Large intestine (tissue), 3 donors: ENCODE results near the gene TBC1D12. TPM values are rescaled to one million over a fixed set of nuclear protein-coding genes. Genes with fewer than 3 reads are reported as not detected.
"Not testable (repeated sequence)": the region's sequence is repeated elsewhere in the genome, so short reads cannot be mapped to it uniquely, and the experiment has no call there.

Experiments used
- DNase-seq, 2 donors: peaks; one replicate each; pipeline versions ENCODE4 v3.0.0 to v3.0.0-alpha.2; 2013
- H3K27ac ChIP-seq: one replicate; pipeline ENCODE4 v1.5.1; 2013; ENCODE audit warnings: low read length
- H3K27me3 ChIP-seq: 2 replicates; pipeline ENCODE4 v1.6.1; 2013; ENCODE audit warnings: low read length; ENCODE audit not compliant: control insufficient read depth, insufficient read depth
- H3K36me3 ChIP-seq: 2 replicates; pipeline ENCODE4 v1.6.1; 2013; ENCODE audit warnings: low read length; ENCODE audit not compliant: control insufficient read depth, insufficient read depth
- H3K4me1 ChIP-seq: one replicate; pipeline ENCODE4 v1.6.1; 2013; ENCODE audit warnings: low read length; ENCODE audit not compliant: control insufficient read depth, insufficient read depth
- H3K4me3 ChIP-seq: one replicate; pipeline ENCODE4 v1.5.1; 2013; ENCODE audit warnings: low read length
- H3K9me3 ChIP-seq: one replicate; pipeline ENCODE4 v1.6.1; 2013; ENCODE audit warnings: mild to moderate bottlenecking, low read depth, low read length, moderate library complexity; ENCODE audit not compliant: control insufficient read depth
- WGBS: methylation state at CpG from one replicate; pipeline ENCODE4 v1.1.5; 2013; ENCODE audit warnings: low lambda C conversion rate; ENCODE audit not compliant: insufficient coverage; 5-methylcytosine and 5-hydroxymethylcytosine counted together
- polyA plus RNA-seq: library from polyadenylated mRNA; unstranded; fragments of 120-200 nt; gene quantifications from one replicate; pipeline ENCODE4 v1.2.1, GENCODE V29; 2013

The TBC1D12 gene
- polyA plus RNA-seq, 1 donor: 12.1 TPM

DNA sequence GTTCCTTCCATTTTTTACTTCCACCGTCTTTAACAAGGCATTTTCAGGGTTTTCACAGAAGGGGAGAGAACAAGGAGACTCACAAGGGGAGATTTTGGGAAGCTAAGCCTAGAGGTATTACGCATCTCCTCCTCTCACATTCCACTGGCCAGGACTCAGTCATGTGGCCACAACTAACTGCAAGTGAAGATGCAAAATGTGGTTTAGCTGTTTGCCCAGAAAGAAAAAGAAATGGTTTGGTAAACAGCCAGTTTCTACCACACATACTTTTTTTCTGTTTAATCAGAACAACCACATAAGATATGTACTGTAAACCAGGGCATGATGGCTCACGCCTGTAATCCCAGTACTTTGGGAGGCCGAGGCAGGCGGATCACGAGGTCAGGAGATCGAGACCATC, 121.8 kb downstream of the TBC1D12 start:
- H3K9me3 ChIP-seq: no peaks in the 10 kb centered on the region
- H3K4me3 ChIP-seq: no peak overlapping the region
- no peaks in the 10 kb centered on the region for H3K27me3 ChIP-seq
- 88% methylated on average over 1 of the region's 7 CpGs for WGBS
- H3K36me3 ChIP-seq: peaks cover 25% of the 10 kb centered on the region
- peak in 1 of 2 donors; percentile 5 for DNase-seq
- no peaks in the 10 kb centered on the region for H3K4me1 ChIP-seq
- H3K27ac ChIP-seq: no peak overlapping the region

DNA sequence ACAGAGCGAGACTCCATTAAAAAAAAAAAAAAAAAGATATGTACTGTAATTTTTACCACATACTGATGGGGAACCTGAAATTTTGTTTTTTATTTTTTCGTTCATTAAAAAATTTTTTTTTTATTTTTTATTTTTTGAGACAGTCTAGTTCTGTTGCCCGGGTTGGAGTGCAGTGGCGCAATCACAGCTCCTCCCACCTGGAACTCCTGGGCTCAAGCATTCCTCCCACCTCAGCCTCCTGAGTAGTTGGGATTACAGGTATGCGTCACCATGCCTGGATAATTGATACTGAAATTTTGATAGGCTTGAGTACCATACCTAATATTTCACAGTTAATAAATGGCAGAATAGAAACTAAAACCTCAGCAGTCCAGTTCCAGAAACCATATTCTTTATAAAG, 122.4 kb downstream of the TBC1D12 start:
- no peaks in the 10 kb centered on the region for H3K9me3 ChIP-seq
- no peaks in the 10 kb centered on the region for H3K27me3 ChIP-seq
- H3K4me1 ChIP-seq: no peaks in the 10 kb centered on the region
- peaks cover 23% of the 10 kb centered on the region for H3K36me3 ChIP-seq
- DNase-seq: no peak
- 92% methylated on average over 2 of the region's 5 CpGs for WGBS
- no peak overlapping the region for H3K4me3 ChIP-seq
- H3K27ac ChIP-seq: no peak overlapping the region

DNA sequence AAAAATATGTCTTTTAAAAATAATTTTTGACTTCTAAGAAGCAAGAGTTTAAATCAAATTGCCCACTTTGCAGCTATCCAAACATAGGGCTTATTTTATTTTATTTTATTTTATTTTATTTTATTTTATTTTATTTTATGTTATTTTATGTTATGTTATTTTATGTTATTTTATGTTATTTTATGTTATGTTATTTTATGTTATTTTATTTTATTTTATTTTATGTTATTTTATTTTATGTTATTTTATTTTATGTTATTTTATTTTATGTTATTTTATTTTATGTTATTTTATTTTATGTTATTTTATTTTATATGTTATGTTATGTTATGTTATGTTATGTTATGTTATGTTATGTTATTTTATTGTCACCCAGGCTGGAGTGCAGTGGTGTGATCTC, 129.2 kb downstream of the TBC1D12 start:
- H3K27ac ChIP-seq, H3K4me3 ChIP-seq, H3K27me3 ChIP-seq, H3K9me3 ChIP-seq, DNase-seq, H3K4me1 ChIP-seq: not testable (repeated sequence)
- H3K36me3 ChIP-seq: peaks cover 13% of the 10 kb centered on the region

DNA sequence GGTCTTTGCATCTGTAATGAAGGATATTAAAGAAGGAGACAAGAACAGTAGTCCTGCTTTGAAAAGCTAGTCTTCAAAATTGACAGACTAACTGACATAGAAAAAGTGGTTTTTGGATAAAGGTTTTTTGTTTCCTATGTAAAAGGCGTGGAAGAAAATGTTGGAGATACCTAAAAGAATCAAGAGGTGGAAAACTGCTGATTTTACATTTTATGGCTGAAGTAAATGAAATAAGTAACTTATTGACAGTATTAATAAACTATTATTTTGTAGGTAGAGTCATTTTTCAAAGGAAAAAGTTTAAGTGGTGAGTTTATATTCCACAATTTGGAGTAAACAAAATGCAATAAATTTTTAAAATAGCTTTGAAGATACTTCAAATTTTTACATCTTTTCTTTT, 130.7 kb downstream of the TBC1D12 start:
- Histone ChIP-seq H3K36me3 (peaks cover 13% of the 10 kb centered on the region), H3K4me1 (no peaks in the 10 kb centered on the region), H3K27ac (no peak overlapping the region), H3K9me3 (no peaks in the 10 kb centered on the region), H3K4me3 (no peak overlapping the region), H3K27me3 (no peaks in the 10 kb centered on the region)
- DNase-seq: no peak
- no CpG with 5 or more reads among the region's 1 CpG for WGBS

DNA sequence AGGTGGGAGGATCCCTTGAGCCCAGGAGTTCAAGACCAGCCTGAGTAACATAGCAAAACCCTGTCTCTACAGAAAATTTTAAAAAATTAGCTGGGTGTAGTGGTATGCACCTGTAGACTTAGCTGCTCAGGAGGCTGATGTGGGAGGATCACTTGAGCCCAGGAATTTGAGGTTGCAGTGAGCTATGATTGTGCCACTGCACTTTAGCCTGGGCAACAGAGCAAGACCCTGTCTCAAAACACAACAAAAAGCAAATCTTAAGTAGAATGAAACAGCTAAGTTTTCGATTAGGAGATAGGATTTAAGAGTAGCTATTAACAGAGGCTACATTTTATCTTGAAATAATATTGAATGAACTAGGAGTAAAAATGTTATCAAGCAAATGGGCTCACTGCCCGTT, 139.9 kb downstream of the TBC1D12 start:
- not testable (repeated sequence) for H3K9me3 ChIP-seq, H3K4me1 ChIP-seq, H3K4me3 ChIP-seq, H3K36me3 ChIP-seq, H3K27ac ChIP-seq, DNase-seq, H3K27me3 ChIP-seq
- whole genome bisulfite sequencing: no CpG with 5 or more reads among the region's 2 CpGs

DNA sequence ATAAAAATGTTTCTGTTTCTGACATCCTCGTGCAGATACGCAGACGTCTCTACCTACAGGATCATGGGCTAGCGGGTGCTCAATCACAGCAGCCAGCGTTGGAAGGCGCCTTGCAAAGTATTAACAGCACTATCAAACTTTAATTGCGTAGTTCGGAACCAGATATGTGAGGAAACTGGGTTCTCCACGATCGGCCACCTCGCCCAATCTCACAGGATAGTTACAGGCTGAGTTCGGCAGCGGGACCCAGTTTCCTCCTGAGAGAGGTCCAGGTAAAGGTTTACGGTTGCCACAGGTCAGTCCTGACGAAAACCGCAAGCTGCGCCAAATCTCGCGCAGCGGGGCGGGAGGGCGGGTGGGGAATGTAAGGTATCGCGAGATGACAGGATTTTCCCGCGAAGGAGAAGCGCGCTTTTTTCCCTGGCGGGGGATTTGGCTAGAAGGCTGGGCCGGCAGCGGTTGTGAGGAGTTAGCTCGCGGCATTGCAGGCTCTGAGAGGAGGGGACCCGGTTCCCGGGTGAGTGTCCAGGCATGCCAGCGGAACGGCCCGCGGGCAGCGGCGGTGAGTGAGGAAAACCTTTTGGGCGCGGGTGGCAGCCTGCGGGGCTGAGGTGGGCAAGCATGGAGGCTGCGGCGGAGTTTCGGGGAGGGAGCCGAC, 143.2 kb downstream of the TBC1D12 start, which contains the start of gene HELLS:
HELLS (plus strand) TSS at position 398 of the 658 bp plus-strand sequence; CDS start at position 532, 134 bp downstream.
- H3K27ac ChIP-seq: peak within 1 kb of the TSS; percentile 80
- DNase-seq: peak; percentile 74 to 87
- no peaks in the 10 kb centered on the region for H3K27me3 ChIP-seq
- no CpG with 5 or more reads among the region's 48 CpGs for WGBS
- H3K36me3 ChIP-seq: no peaks in the 10 kb centered on the region
- no peaks in the 10 kb centered on the region for H3K9me3 ChIP-seq
- peak within 1 kb of the TSS; percentile 71 for H3K4me3 ChIP-seq
- peaks cover 3% of the 10 kb centered on the region for H3K4me1 ChIP-seq

DNA sequence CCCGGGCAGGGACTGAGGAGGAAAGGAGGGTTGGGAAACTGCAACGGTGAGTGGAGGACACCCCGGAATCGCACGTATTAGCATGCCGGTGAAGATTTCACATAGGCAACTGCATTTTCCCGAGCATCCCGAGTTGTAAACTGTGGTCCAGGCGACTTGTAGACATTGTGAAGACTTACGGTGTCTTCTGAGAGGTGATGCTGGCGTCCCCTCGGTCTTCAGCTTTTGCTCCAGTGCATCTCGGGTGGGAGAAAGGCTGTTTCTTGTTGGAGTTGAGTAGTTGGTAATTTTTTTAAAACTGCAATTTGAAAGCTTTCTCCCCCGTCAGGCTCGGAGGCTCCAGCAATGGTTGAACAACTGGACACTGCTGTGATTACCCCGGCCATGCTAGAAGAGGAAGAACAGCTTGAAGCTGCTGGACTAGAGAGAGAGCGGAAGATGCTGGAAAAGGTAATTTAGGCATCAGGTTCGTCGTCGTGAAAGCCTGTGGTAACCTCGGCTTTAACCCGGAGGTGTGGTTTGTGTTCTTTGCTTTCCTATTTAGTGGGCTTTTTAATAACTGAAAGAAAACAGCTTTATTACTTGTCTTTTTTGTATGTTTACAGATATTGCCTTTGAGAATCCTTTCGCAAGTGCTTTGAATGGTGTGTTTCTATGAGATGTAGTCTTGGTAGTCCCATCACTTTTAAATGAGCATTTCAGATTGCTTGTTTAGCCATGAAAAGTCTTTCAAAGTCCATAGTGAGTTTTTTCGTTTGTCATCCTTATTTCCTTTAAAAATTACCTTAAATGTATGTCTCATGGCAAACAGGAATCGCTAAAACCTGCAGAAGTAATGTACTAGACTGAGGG, 143.9 kb downstream of the TBC1D12 start:
- H3K36me3 ChIP-seq: no peaks in the 10 kb centered on the region
- peak in 1 of 2 donors; percentile 20 for DNase-seq
- H3K27ac ChIP-seq: peak overlapping the region; percentile 13
- 20% methylated on average over 1 of the region's 25 CpGs for WGBS
- no peaks in the 10 kb centered on the region for H3K27me3 ChIP-seq
- peak overlapping the region; percentile 71 for H3K4me3 ChIP-seq
- no peaks in the 10 kb centered on the region for H3K9me3 ChIP-seq
- peaks cover 3% of the 10 kb centered on the region for H3K4me1 ChIP-seq

DNA sequence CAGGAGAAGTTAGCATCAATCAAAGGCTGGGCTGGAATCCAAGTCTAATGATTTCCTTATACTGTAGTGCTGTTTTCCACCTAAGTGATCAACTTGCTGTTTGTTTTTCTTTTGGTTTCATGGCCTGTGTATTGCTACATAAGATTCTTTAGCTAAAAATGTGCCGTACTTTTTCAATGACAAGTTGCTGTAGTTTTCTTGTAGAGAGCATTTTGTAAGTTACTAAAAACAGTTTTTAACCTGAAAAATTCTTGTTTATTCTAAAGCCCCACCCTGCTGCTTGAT, 144.5 kb downstream of the TBC1D12 start:
- Histone ChIP-seq H3K36me3 (no peaks in the 10 kb centered on the region), H3K4me1 (peaks cover 3% of the 10 kb centered on the region), H3K9me3 (no peaks in the 10 kb centered on the region), H3K4me3 (peak overlapping the region; percentile 71), H3K27me3 (no peaks in the 10 kb centered on the region), H3K27ac (no peak overlapping the region)
- no peak for DNase-seq
- WGBS: 0% methylated on average over 1 of the region's 1 CpG

DNA sequence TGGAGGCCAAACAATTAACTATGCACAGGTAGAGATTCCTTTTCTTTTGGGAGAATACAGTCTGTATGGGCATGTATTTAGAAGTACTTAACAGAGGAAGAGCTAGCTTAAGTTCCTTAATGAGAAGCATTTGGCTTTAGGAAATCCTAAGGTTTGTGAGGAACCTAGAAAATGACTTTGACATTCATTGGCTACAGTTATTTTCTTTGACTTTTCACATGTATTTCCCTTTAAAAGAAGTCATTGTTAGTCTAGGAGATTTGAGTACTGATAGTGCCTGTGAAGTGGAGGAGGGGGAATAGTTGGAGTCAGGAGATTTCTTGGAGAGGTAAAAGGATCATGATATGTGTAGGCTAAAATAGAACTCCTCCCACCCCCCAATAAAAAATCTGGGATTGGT, 146.9 kb downstream of the TBC1D12 start:
- Histone ChIP-seq H3K9me3 (no peaks in the 10 kb centered on the region), H3K4me3 (no peak overlapping the region)

DNA sequence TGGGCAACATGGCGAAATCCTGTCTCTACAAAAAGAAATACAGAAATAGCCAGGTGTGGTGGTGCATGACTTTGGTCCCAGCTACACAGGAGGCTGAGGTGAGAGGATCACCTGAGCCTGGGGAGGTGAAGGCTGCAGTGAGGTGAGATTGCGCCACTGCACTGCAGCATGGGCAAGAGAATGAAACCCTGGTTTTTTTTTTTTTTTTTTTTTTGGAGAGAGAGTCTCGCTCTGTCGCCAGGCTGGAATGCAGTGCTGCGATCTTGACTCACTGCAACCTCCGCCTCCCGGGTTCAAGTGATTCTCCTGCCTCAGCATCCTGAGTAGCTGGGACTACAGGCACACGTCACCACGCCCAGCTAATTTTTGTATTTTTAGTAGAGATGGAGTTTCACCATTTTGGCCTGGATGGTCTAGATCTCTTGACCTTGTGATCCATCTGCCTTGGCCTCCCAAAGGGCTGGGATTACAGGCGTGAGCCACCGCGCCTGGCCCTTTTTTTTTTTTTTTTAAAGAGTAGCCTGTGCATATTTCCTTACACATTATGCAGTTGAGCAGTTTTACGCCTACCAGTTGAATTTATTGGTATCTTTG, 165.5 kb downstream of the TBC1D12 start:
- not testable (repeated sequence) for H3K9me3 ChIP-seq, H3K4me1 ChIP-seq, H3K27ac ChIP-seq, H3K27me3 ChIP-seq, DNase-seq, H3K36me3 ChIP-seq, H3K4me3 ChIP-seq
- 80% methylated on average over 2 of the region's 13 CpGs for WGBS

More for the DNA sequence above, 146.9 kb downstream of the TBC1D12 start:
- no peaks in the 10 kb centered on the region for H3K36me3 ChIP-seq
- no peaks in the 10 kb centered on the region for H3K27me3 ChIP-seq
- no peak overlapping the region for H3K27ac ChIP-seq
- no peak for DNase-seq
- H3K4me1 ChIP-seq: peaks cover 3% of the 10 kb centered on the region
